Suprapubic skin (tissue), 4 donors: ENCODE results near the gene DCN. TPM values are rescaled to one million over a fixed set of nuclear protein-coding genes. Genes with fewer than 3 reads are reported as not detected.

Experiments
- DNase-seq, 2 donors: peaks; one replicate each; pipeline ENCODE4 v3.0.0-alpha.2; 2019; ENCODE audit warnings: low spot score in 2 of 2
- H3K27ac ChIP-seq: fragments of 200-600 bp; sonication (generic); one replicate; pipeline ENCODE4 v1.5.1; 2019
- H3K27me3 ChIP-seq: fragments of 200-600 bp; sonication (generic); one replicate; pipeline ENCODE4 v1.5.1; 2019
- H3K36me3 ChIP-seq: fragments of 200-600 bp; sonication (generic); one replicate; pipeline ENCODE4 v1.5.1; 2019
- H3K4me1 ChIP-seq: fragments of 200-600 bp; sonication (generic); one replicate; pipeline ENCODE4 v1.5.1; 2019
- H3K4me3 ChIP-seq: fragments of 200-600 bp; sonication (generic); one replicate; pipeline ENCODE4 v1.5.1; 2019; ENCODE audit warnings: mild to moderate bottlenecking
- H3K9me3 ChIP-seq: fragments of 200-600 bp; sonication (generic); one replicate; pipeline ENCODE4 v1.5.1; 2019
- CTCF ChIP-seq, 2 donors: fragments of 200-600 bp in 1 of 2; fragments of 450-650 bp in 1 of 2; sonication (generic) in 1 of 2; IDR thresholded peaks; one replicate each; pipeline ENCODE4 v1.5.1; 2016 to 2019; ENCODE audit warnings: antibody characterized with exemption in 2 of 2, mild to moderate bottlenecking in 1 of 2, moderate library complexity in 1 of 2
- EP300 ChIP-seq: sonication (generic); formaldehyde crosslinking; IDR thresholded peaks from one replicate; pipeline ENCODE4 v1.6.1; 2017; ENCODE audit warnings: antibody characterized with exemption
- POLR2A ChIP-seq, 2 donors: fragments of 450-650 bp; IDR thresholded peaks; one replicate each; pipeline ENCODE4 v1.6.1; 2017; ENCODE audit warnings: antibody characterized with exemption in 2 of 2, mild to moderate bottlenecking in 2 of 2, moderate library complexity in 2 of 2
- POLR2AphosphoS5 ChIP-seq, 3 donors: sonication (generic); formaldehyde crosslinking; IDR thresholded peaks; one replicate each; pipeline ENCODE4 v1.6.1; 2017; ENCODE audit warnings: antibody characterized with exemption in 3 of 3
- WGBS: methylation state at CpG from one replicate; pipeline ENCODE4 v1.1.5; 2018; 5-methylcytosine and 5-hydroxymethylcytosine counted together
- total RNA-seq, 4 donors: library from RNA; depleted of rRNA; stranded (reverse); fragments of >200 nt; gene quantifications; one replicate each; pipeline ENCODE4 v1.1.0, GENCODE V29; 2016

The DCN gene
- total RNA-seq, 4 donors from 2014 or later, result 549 to 589 (median 569) TPM

GRCh38 chr12:91098941-91099340 lies 83.7 kb downstream of the DCN start:
- Histone ChIP-seq H3K9me3 (no peaks in the 10 kb centered on the region), H3K4me1 (no peaks in the 10 kb centered on the region), H3K36me3 (no peaks in the 10 kb centered on the region), H3K27me3 (no peaks in the 10 kb centered on the region), H3K27ac (peak overlapping the region; percentile 42), H3K4me3 (no peak overlapping the region)
- DNase-seq, result peak in 1 of 2 donors; percentile 58
- no peak for TF ChIP-seq EP300
- TF ChIP-seq POLR2AphosphoS5 (IDR thresholded peaks at IDR 0.05), result peak in 1 of 3 donors; percentile 32
- 26% methylated on average over 3 of the region's 3 CpGs for WGBS

- DNase-seq, result no peak
- no peaks in the 10 kb centered on the region for H3K9me3 ChIP-seq
- no peak overlapping the region for H3K27ac ChIP-seq
- H3K4me1 ChIP-seq, result no peaks in the 10 kb centered on the region
- H3K36me3 ChIP-seq, result no peaks in the 10 kb centered on the region
- H3K27me3 ChIP-seq, result no peaks in the 10 kb centered on the region
- TF ChIP-seq EP300, result no peak
- no peak for TF ChIP-seq POLR2AphosphoS5 (IDR thresholded peaks at IDR 0.05)
- TF ChIP-seq CTCF (IDR thresholded peaks at IDR 0.05), result no peak
- TF ChIP-seq POLR2A (IDR thresholded peaks at IDR 0.05), result no peak
- no peak overlapping the region for H3K4me3 ChIP-seq
Observed at GRCh38 chr12:91098461-91098860, 84.2 kb downstream of the DCN start.

- Histone ChIP-seq H3K9me3 (peaks cover 4% of the 10 kb centered on the region), H3K4me3 (no peak overlapping the region), H3K27ac (no peak overlapping the region), H3K36me3 (no peaks in the 10 kb centered on the region), H3K4me1 (no peaks in the 10 kb centered on the region), H3K27me3 (no peaks in the 10 kb centered on the region)
- no peak for DNase-seq
- TF ChIP-seq CTCF (IDR thresholded peaks at IDR 0.05), result no peak
- no peak for TF ChIP-seq EP300
- no peak for TF ChIP-seq POLR2AphosphoS5 (IDR thresholded peaks at IDR 0.05)
- no peak for TF ChIP-seq POLR2A (IDR thresholded peaks at IDR 0.05)
- WGBS, result 85% methylated on average over 1 of the region's 1 CpG
Observed at GRCh38 chr12:91094957-91095356, 87.7 kb downstream of the DCN start.

- Histone ChIP-seq H3K36me3 (no peaks in the 10 kb centered on the region), H3K4me1 (no peaks in the 10 kb centered on the region), H3K27me3 (no peaks in the 10 kb centered on the region), H3K27ac (no peak overlapping the region), H3K4me3 (no peak overlapping the region), H3K9me3 (peaks cover 5% of the 10 kb centered on the region)
- no peak for DNase-seq
- no peak for TF ChIP-seq CTCF (IDR thresholded peaks at IDR 0.05)
- no peak for TF ChIP-seq POLR2A (IDR thresholded peaks at IDR 0.05)
- no peak for TF ChIP-seq POLR2AphosphoS5 (IDR thresholded peaks at IDR 0.05)
- TF ChIP-seq EP300, result no peak
Observed at GRCh38 chr12:91094032-91094662, 88.5 kb downstream of the DCN start.

GRCh38 chr12:91093341-91093740 lies 89.3 kb downstream of the DCN start:
- H3K27me3 ChIP-seq, result no peaks in the 10 kb centered on the region
- no peak overlapping the region for H3K4me3 ChIP-seq
- no peak for DNase-seq
- H3K36me3 ChIP-seq, result no peaks in the 10 kb centered on the region
- no peak overlapping the region for H3K27ac ChIP-seq
- WGBS, result 80% methylated on average over 4 of the region's 4 CpGs
- TF ChIP-seq POLR2A (IDR thresholded peaks at IDR 0.05), result no peak
- TF ChIP-seq CTCF (IDR thresholded peaks at IDR 0.05), result no peak
- no peak for TF ChIP-seq EP300
- TF ChIP-seq POLR2AphosphoS5 (IDR thresholded peaks at IDR 0.05), result no peak
- H3K9me3 ChIP-seq, result peaks cover 5% of the 10 kb centered on the region
- no peaks in the 10 kb centered on the region for H3K4me1 ChIP-seq
